Panc1 (cell line): ENCODE data around the gene BICDL2. TPM values are rescaled to one million over a fixed set of nuclear protein-coding genes. Genes with fewer than 3 reads are reported as not detected.
"Not testable (repeated sequence)": the region's sequence is repeated elsewhere in the genome, so short reads cannot be mapped to it uniquely, and the experiment has no call there.

Experiments
- ATAC-seq: fragments of 200-7000 bp; cut with Tn5 transposase; 2 replicates; pipeline ENCODE4 v1.9.1; 2020; ENCODE audit warnings: mild to moderate bottlenecking, moderate library complexity
- BruUV-seq: library from RNA; stranded (reverse); fragments of 400-500 nt; replicated peaks from 2 replicates; lab custom pipeline; 2021; lab: Mats Ljungman, UMichigan
- CTCF ChIA-PET: fragments of 300-600 bp; sonication (Branson Sonifier 250); formaldehyde crosslinking; loops from one replicate; lab custom pipeline; 2022; ENCODE audit warnings: antibody characterized with exemption; lab: Charles Lee
- POLR2A ChIA-PET: fragments of 300-600 bp; sonication (Branson Sonifier 250); formaldehyde crosslinking; loops from one replicate; lab custom pipeline; 2022; ENCODE audit warnings: antibody characterized with exemption; lab: Charles Lee
- DNase-seq: peaks from one replicate; pipeline ENCODE4 v3.0.0-alpha.2; 2010; ENCODE audit warnings: low read depth, low spot score
- H3K27ac ChIP-seq: 2 replicates; pipeline ENCODE4 v1.5.1; 2011; ENCODE audit warnings: mild to moderate bottlenecking, low read length, inconsistent platforms
- H3K27me3 ChIP-seq: fragments of 200-500 bp; sonication (Bioruptor generic); 2 replicates; pipeline ENCODE4 v1.6.0; 2014; ENCODE audit warnings: low read length, inconsistent platforms; ENCODE audit not compliant: control insufficient read depth, insufficient read depth
- H3K36me3 ChIP-seq: fragments of 200-500 bp; sonication (Bioruptor generic); 2 replicates; pipeline ENCODE4 v1.5.1; 2014; ENCODE audit warnings: inconsistent platforms, mild to moderate bottlenecking, low read length, moderate library complexity; ENCODE audit not compliant: control insufficient read depth, insufficient read depth
- H3K4me1 ChIP-seq: 2 replicates; pipeline ENCODE4 v1.5.1; 2011; ENCODE audit warnings: inconsistent platforms, mild to moderate bottlenecking, low read length, moderate library complexity; ENCODE audit not compliant: control insufficient read depth, insufficient read depth
- H3K4me3 ChIP-seq, 2 experiments: 2 replicates each; pipeline ENCODE4 v1.5.1; 2011 to 2012; ENCODE audit warnings: low read depth in 2 of 2, low read length in 2 of 2, mild to moderate bottlenecking in 2 of 2, inconsistent platforms in 1 of 2, moderate library complexity in 1 of 2
- H3K9me3 ChIP-seq: fragments of 200-500 bp; sonication (Bioruptor generic); 2 replicates; pipeline ENCODE4 v1.5.1; 2014; ENCODE audit warnings: low read depth, mild to moderate bottlenecking, inconsistent platforms, low read length, moderate library complexity; ENCODE audit not compliant: control insufficient read depth, insufficient read depth
- CTCF ChIP-seq: fragments of 450-650 bp; IDR thresholded peaks from 2 replicates; pipeline ENCODE4 v1.5.1; 2017; ENCODE audit warnings: mild to moderate bottlenecking
- POLR2AphosphoS5 ChIP-seq: IDR thresholded peaks from 2 replicates; pipeline ENCODE4 v1.6.1; 2012; ENCODE audit warnings: mild to moderate bottlenecking, low read depth, low read length, moderate library complexity
- REST ChIP-seq, 2 experiments: IDR thresholded peaks; 2 replicates each; pipeline ENCODE4 v1.6.1; 2011 to 2012; ENCODE audit warnings: low read depth in 2 of 2, control low read depth in 1 of 2, low read length in 1 of 2, mild to moderate bottlenecking in 1 of 2, moderate library complexity in 1 of 2; ENCODE audit not compliant: insufficient read depth in 1 of 2
- SIN3A ChIP-seq: IDR thresholded peaks from 2 replicates; pipeline ENCODE4 v1.6.1; 2012; ENCODE audit warnings: low read depth, mild to moderate bottlenecking, low read length, moderate library complexity, borderline replicate concordance; ENCODE audit not compliant: insufficient read depth
- TCF7L2 ChIP-seq: IDR thresholded peaks from 2 replicates; pipeline ENCODE4 v1.6.1; 2011; ENCODE audit warnings: mild to moderate bottlenecking, low read depth, low read length, inconsistent platforms
- in situ Hi-C: cut with HindIII; loops from 2 replicates; pipeline ENCODE4 v1.10.0; 2016; ENCODE audit warnings: low sequenced_read_pairs, low pct_unique_long_range_greater_than_20kb
- intact Hi-C: fragments of 100-400 bp; cut with micrococcal nuclease; formaldehyde crosslinking; loops from one replicate; pipeline ENCODE4 v1.10.0; 2022; ENCODE audit not compliant: unreplicated experiment
- total RNA-seq: library from RNA; stranded (reverse); gene quantifications from one replicate; pipeline ENCODE4 v1.2.1, GENCODE V29; 2021; ENCODE audit not compliant: unreplicated experiment

BICDL2 gene
- total RNA-seq, 1 experiment from 2014 or later = 0.21 TPM

- CTCF ChIA-PET = interaction anchor here (1.1 kb wide), 1 partner anchor 23 kb away, joined by 3 read pairs; no protein-coding TSS in a partner anchor
- Histone ChIP-seq H3K27me3 (no peaks in the 10 kb centered on the region), H3K9me3 (no peaks in the 10 kb centered on the region), H3K36me3 (no peaks in the 10 kb centered on the region), H3K27ac (no peak overlapping the region), H3K4me1 (peaks cover 2% of the 10 kb centered on the region; the same call in 1 of the 2 replicates), H3K4me3 (no peak overlapping the region)
- BruUV-seq = no TSS peak
- POLR2A ChIA-PET = no interaction called here
- DNase-seq (no peak), ATAC-seq (no peak)
- no peak for TF ChIP-seq SIN3A
- TF ChIP-seq CTCF = no peak
- TF ChIP-seq POLR2AphosphoS5 = no peak
- TF ChIP-seq TCF7L2 = no peak
- no peak for TF ChIP-seq REST (IDR thresholded peaks at IDR 0.05; ENCODE audit: insufficient read depth in 1 of 2, low read depth in 2 of 2, low read length in 1 of 2)
- intact Hi-C loops (loop anchor here (10.0 kb wide), 1 partner anchor 70 kb away; no protein-coding TSS in a partner anchor), in situ Hi-C loops (no loop called here)
These were observed 18.4 kb upstream of the BICDL2 start for GRCh38 chr16:3054965-3055733.

GRCh38 chr16:3053330-3053710 is 16.6 kb upstream of the BICDL2 start:
- BruUV-seq, in situ Hi-C loops, H3K4me1 ChIP-seq, DNase-seq, H3K36me3 ChIP-seq, H3K27me3 ChIP-seq, H3K9me3 ChIP-seq, H3K27ac ChIP-seq, POLR2A ChIA-PET, ATAC-seq, CTCF ChIA-PET, H3K4me3 ChIP-seq: not testable (repeated sequence)
- intact Hi-C loops = loop anchor here (10.0 kb wide), 1 partner anchor 71 kb away; no protein-coding TSS in a partner anchor

- intact Hi-C loops = loop anchor here (10.0 kb wide), 1 partner anchor 72 kb away; no protein-coding TSS in a partner anchor
- H3K4me3 ChIP-seq, POLR2A ChIA-PET: not testable (repeated sequence)
These were observed 16.0 kb upstream of the BICDL2 start for GRCh38 chr16:3052571-3053329.

More at GRCh38 chr16:3052571-3053329, 16.0 kb upstream of the BICDL2 start:
- H3K4me1 ChIP-seq, H3K9me3 ChIP-seq, H3K27ac ChIP-seq, H3K36me3 ChIP-seq, DNase-seq, H3K27me3 ChIP-seq, ATAC-seq, BruUV-seq, in situ Hi-C loops: not testable (repeated sequence)
- CTCF ChIA-PET = interaction anchor here (0.9 kb wide), 1 partner anchor 135 kb away, joined by 4 read pairs; no protein-coding TSS in a partner anchor
